Measurements from ENCODE around the gene CCNY.

DNA sequence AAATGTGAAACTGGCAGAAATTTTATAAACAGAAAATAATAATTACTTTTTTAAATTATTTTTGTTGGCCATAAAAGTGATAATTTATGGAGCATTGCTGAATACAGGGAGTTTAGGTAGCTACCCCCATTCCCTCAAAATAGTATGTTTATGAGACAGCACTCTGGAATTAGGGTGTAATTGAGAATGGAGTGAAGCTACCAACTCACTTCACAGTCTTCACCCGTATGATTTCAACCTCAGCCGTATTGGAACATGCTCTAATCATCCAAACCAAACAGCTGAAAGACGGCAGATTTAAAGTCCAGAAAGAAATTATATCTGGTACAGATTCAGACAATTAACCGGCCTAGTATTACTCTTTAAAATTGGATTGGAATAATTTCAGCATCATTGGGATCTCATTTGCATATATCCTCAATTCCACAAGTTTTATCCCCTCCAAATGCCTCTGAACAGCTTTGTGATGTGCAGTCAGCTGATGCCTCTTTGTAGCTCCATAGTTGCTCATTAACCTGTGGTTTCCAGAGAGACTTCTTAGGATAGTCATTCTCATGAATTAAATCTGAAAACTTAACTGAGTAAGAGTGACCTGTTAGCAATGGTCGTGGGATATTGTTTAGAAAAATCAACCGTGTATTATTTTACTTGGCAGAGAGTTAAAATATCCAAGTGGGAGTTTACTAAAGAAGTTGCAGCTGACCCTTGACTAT lies 209.7 kb downstream of the CCNY start:
- TF ChIP-seq, protein P1, sequence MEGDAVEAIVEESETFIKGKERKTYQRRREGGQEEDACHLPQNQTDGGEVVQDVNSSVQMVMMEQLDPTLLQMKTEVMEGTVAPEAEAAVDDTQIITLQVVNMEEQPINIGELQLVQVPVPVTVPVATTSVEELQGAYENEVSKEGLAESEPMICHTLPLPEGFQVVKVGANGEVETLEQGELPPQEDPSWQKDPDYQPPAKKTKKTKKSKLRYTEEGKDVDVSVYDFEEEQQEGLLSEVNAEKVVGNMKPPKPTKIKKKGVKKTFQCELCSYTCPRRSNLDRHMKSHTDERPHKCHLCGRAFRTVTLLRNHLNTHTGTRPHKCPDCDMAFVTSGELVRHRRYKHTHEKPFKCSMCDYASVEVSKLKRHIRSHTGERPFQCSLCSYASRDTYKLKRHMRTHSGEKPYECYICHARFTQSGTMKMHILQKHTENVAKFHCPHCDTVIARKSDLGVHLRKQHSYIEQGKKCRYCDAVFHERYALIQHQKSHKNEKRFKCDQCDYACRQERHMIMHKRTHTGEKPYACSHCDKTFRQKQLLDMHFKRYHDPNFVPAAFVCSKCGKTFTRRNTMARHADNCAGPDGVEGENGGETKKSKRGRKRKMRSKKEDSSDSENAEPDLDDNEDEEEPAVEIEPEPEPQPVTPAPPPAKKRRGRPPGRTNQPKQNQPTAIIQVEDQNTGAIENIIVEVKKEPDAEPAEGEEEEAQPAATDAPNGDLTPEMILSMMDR (IDR thresholded peaks at IDR 0.05; ENCODE audit: poor library complexity), result no peak
- TF ChIP-seq EZH2phosphoT487 (IDR thresholded peaks at IDR 0.05; ENCODE audit: low read depth, severe bottlenecking, unreplicated experiment) (no peak), EZH2 (IDR thresholded peaks at IDR 0.05; ENCODE audit: borderline replicate concordance) (no peak)

Measured in hepatocyte (in vitro differentiated cells).